Hepatocyte (in vitro differentiated cells): ENCODE measurements around the gene FBXW5.

ENCODE experiments used
- CTCF ChIP-seq: fragments of 200-600 bp; sonication (generic); IDR thresholded peaks from 2 replicates; pipeline ENCODE4 v1.5.1; 2016; ENCODE audit warnings: antibody characterized with exemption, mild to moderate bottlenecking; ENCODE audit not compliant: poor library complexity
- EZH2phosphoT487 ChIP-seq: fragments of 200-600 bp; sonication (generic); IDR thresholded peaks from one replicate; pipeline ENCODE4 v1.6.1; 2018; ENCODE audit warnings: antibody characterized with exemption, mild to moderate bottlenecking, low read depth, moderate library complexity; ENCODE audit not compliant: unreplicated experiment, severe bottlenecking

- TF ChIP-seq CTCF (no peak), EZH2phosphoT487 (no peak)
Measured at GRCh38 chr9:136916330-136917184, 28.0 kb downstream of the FBXW5 start.
